ENCODE measurements around the gene SLC6A3. TPM values are rescaled to one million over a fixed set of nuclear protein-coding genes. Genes with fewer than 3 reads are reported as not detected.

Gene SLC6A3
- polyA plus RNA-seq, 3 donors from 2014 or later: not detected

DNA sequence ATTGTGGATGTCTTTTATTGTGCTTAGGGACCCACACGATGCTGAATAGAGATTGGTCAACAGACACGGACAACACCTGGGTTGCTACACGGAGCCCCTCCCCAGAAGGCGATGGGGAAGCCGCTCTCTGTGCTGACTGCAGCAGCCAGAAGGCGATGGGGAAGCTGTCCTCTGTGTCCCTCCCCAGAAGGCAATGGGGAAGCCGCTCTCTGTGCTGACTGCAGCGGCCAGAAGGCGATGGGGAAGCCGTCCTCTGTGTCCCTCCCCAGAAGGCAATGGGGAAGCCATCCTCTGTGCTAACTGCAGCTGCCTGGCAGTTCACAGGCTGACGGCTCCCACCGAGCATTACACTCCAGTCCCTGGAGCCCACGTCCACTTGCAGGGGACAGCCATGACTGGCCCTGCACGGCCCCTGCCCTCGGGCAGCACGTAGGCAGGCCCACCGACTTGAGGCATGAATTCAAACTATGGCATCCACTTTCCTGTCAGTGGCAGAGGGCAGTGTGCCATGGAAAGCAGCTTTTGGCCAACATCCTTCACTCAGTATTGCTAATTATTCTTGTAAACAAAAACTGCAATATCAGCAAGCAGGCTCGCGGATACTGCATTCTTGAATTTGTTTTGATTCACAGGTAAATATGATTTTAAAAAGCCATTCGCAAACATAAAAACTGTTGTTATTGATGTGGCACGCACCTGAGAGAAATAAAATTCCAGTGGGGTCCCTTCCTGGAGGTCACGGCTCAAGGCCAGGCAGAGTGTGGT, 52.3 kb downstream of the SLC6A3 start:
- no peaks in the 10 kb centered on the region for H3K4me1 Mint-ChIP-seq
- H3K9me3 Mint-ChIP-seq: no peaks in the 10 kb centered on the region
- DNase-seq: no peak
- H3K4me3 Mint-ChIP-seq: no peak overlapping the region
- H3K27me3 Mint-ChIP-seq (ENCODE audit: low read depth in 3 of 3): peaks cover 11 to 26% (median 18%) of the 10 kb centered on the region in 3 donors
- H3K27ac Mint-ChIP-seq: no peak overlapping the region
- peaks cover 0 to 4% (median 0%) of the 10 kb centered on the region in 3 donors for H3K36me3 Mint-ChIP-seq

DNA sequence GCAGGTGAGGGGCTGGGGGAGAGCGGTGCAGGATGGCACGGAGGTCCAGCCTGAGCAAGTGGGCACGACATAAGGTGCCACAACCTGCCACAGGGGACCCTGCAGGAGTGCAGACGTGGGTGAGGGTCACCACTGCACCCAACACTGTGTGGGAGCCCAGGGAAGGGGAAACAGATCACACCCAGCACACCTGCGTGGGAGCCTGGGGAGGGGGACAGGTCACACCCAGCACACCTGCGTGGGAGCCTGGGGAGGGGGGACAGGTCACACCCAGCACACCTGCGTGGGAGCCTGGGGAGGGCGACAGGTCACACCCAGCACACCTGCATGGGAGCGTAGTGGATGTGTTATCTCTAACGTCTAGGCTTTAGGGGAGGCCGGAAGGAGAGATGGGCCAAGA, 53.0 kb downstream of the SLC6A3 start:
- H3K36me3 Mint-ChIP-seq: peaks cover 0 to 4% (median 0%) of the 10 kb centered on the region in 3 donors
- no peak for DNase-seq
- H3K27ac Mint-ChIP-seq: no peak overlapping the region
- H3K4me3 Mint-ChIP-seq: no peak overlapping the region
- H3K27me3 Mint-ChIP-seq (ENCODE audit: low read depth in 3 of 3): peaks cover 11 to 26% (median 14%) of the 10 kb centered on the region in 3 donors
- no peaks in the 10 kb centered on the region for H3K9me3 Mint-ChIP-seq
- H3K4me1 Mint-ChIP-seq: peaks cover under 1 to 5% of the 10 kb centered on the region in 2 donors

DNA sequence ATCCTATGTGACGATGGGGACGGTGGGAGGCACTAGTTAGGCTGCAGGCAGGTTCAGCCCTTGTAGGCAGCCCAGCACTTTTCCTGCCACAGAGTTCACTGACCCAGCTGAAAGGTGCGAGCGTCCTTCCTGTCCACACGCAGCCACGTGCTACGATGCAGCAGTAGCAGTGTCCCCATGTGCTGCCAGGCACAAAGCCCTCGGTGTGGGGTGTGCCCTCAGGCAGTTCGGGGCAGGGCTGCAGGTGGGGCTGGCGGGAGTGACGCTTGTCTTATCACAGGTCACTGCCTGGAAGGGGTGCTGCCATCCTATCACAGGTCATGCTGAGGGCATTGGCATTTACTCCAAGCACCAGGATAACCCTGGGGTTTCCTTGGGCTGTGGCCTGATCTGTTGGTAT, 53.5 kb downstream of the SLC6A3 start:
- no peak overlapping the region for H3K4me3 Mint-ChIP-seq
- H3K27ac Mint-ChIP-seq: no peak overlapping the region
- H3K27me3 Mint-ChIP-seq (ENCODE audit: low read depth in 3 of 3): peaks cover 10 to 28% (median 11%) of the 10 kb centered on the region in 3 donors

DNA sequence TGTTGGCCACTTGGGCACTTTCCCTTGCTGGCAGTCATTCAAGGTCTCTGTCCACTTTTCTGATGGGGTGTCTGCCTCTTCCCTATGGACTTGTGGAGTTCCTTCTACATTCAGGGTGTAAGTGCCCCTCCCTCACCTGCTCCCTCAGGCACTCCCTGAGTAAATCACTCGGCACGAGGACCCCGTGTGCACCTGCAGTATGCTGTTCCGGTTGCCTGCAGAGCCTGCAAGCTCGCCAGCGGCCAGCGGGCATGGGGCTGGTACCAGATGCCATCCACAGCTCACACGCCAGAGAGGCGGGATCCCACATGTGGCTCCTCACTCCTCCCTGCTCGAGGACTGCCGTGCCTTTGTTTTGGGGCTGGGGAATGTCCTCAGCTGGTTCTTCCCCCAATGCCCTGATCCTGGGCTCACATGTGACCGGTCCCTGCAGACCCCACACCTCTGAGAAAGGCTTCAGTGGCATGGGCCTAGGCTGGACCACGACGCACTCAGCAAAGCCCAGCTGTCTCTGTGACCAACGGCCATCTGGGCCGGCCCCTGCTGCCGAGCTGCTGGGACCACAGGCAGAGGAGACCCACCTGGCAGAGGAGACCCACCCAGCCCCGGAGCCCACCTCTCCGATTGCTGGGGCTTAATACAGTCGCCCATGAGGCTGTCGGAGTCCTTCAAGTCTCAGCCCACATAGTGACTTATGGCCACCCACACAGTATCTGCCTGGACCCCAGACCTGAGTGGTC, 54.2 kb downstream of the SLC6A3 start:
- no peak overlapping the region for H3K4me3 Mint-ChIP-seq
- no peaks in the 10 kb centered on the region for H3K9me3 Mint-ChIP-seq

More for the DNA sequence above, 53.5 kb downstream of the SLC6A3 start:
- Mint-ChIP-seq H3K4me1 (peaks cover 6 to 11% of the 10 kb centered on the region in 2 donors), H3K36me3 (peaks cover 0 to 4% (median 0%) of the 10 kb centered on the region in 3 donors), H3K9me3 (no peaks in the 10 kb centered on the region)
- no peak for DNase-seq

DNA sequence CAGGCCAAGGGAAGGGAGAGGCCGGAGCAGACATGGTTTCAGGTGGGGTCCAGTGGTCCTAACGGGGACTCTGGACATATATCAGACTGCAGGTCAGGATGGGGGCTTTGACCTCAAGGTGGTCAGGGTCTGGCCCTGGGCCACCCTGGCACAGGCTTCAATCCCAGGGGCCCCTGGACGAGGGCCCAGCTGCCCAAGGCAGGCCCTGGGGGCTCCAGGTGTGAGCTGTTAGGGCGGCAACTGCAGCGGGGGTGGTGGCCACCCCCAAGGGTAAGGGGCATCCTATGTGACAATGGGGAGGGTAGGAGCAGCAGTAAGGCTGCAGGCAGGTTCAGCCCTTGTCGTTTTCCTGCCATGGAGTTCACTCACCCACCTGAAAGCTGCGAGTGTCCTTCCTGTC, 54.9 kb downstream of the SLC6A3 start:
- no peak for DNase-seq
- Mint-ChIP-seq H3K9me3 (no peaks in the 10 kb centered on the region), H3K4me1 (peaks cover 17 to 24% of the 10 kb centered on the region in 2 donors), H3K36me3 (no peaks in the 10 kb centered on the region), H3K27ac (no peak overlapping the region), H3K4me3 (no peak overlapping the region), H3K27me3 (ENCODE audit: low read depth in 3 of 3) (peaks cover 12 to 35% (median 15%) of the 10 kb centered on the region in 3 donors)

More for the DNA sequence above, 54.2 kb downstream of the SLC6A3 start:
- Mint-ChIP-seq H3K36me3 (peaks cover 0 to 3% (median 0%) of the 10 kb centered on the region in 3 donors), H3K27ac (no peak overlapping the region), H3K4me1 (peaks cover 13 to 17% of the 10 kb centered on the region in 2 donors), H3K27me3 (ENCODE audit: low read depth in 3 of 3) (peaks cover 11 to 35% (median 13%) of the 10 kb centered on the region in 3 donors)
- DNase-seq: no peak

DNA sequence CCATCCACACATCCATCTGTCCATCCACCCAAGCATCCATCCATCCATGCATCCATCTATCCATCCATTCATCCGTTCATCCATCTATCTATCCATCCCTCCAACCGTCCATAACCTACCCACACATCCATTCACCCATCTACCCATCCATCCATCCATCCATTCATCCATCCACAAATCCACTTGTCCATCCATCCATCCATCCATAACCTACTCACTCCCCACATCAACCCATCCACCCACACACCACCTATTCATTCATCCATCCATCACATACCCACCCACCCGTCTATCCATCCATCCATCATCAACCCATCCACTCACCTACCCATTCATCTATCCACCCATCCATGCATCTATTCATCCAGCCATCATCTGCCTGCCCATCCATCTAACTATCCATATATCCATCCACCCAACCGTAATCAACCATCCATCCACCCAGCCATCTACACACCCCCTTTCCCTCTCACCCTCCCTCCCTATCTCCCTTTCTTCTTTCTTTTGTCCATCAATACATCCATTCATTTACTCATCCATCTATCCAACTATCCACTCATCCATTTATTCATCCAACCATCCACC, 56.8 kb downstream of the SLC6A3 start:
- no peaks in the 10 kb centered on the region for H3K36me3 Mint-ChIP-seq
- H3K4me3 Mint-ChIP-seq: peak overlapping the region in 4 of 5 donors; percentile 15 to 79 (median 51)
- peaks cover 9 to 27% (median 14%) of the 10 kb centered on the region in 3 donors for H3K27me3 Mint-ChIP-seq (ENCODE audit: low read depth in 3 of 3)
- H3K4me1 Mint-ChIP-seq: peaks cover 20 to 29% of the 10 kb centered on the region in 2 donors
- DNase-seq: no peak
- no peaks in the 10 kb centered on the region for H3K9me3 Mint-ChIP-seq
- peak overlapping the region in 5 of 6 donors; percentile 10 to 99 (median 80) for H3K27ac Mint-ChIP-seq

DNA sequence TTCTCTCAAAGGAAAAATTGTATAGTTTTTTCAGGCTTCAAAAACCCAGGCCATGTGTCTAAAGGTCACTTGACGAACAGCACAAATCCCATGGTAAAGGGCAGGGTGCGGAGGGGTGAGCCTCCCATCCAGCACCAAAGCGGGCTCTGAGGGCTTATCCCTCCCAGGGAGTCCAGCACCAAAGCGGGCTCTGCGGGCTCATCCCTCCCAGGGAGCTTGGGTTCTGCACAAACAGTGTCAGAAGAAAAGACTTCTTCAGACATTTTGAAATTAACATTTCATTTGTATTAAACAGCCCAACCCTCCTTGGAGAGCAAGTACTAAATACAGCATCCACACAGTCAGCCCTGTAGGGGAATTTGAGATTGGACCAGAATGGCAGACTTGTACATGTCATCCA, 57.4 kb downstream of the SLC6A3 start:
- DNase-seq: no peak
- peak overlapping the region in 5 of 6 donors; percentile 99 to 100 (median 100) for H3K27ac Mint-ChIP-seq
- no peaks in the 10 kb centered on the region for H3K9me3 Mint-ChIP-seq
- H3K36me3 Mint-ChIP-seq: no peaks in the 10 kb centered on the region
- H3K4me1 Mint-ChIP-seq: peaks cover 20 to 29% of the 10 kb centered on the region in 2 donors
- H3K27me3 Mint-ChIP-seq (ENCODE audit: low read depth in 3 of 3): peaks cover 9 to 27% (median 14%) of the 10 kb centered on the region in 3 donors
- peak overlapping the region in 3 of 5 donors; percentile 34 to 100 (median 57) for H3K4me3 Mint-ChIP-seq

DNA sequence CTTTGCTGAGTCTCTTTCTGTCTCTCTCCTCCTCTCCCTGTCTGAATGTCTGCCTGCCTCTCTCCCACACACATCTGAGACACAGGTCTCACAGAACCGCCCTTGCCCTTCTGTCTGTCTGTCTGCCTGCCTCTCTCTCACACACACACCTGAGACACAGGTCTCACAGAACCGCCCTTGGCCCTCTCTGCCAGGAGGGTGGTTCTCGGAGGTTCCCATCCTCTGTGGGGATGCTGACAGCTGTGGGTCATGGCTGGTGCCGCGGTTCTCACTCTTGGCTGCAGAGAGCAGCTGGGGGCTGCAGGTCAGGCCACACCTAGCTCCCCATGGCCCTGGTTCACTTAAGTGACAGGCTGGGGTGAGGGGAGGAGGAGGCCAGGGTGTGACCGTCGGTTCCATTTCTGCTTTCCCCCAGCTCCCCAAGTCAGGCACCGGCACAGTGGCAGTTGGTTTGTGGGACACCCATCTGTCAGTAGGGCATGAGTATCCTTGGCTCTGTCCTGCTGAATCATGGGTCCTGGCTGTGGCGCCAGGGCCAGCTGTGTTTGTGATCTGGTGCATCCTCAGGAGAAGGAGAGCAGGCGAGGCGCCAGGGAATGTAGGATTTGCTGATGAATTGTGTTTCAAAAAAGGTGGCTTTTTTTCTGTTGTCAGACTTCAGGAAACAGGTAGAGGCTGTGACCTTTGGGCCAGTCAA, 58.0 kb downstream of the SLC6A3 start:
- H3K36me3 Mint-ChIP-seq: no peaks in the 10 kb centered on the region
- no peaks in the 10 kb centered on the region for H3K9me3 Mint-ChIP-seq
- peaks cover 20 to 29% of the 10 kb centered on the region in 2 donors for H3K4me1 Mint-ChIP-seq
- peaks cover 9 to 27% (median 14%) of the 10 kb centered on the region in 3 donors for H3K27me3 Mint-ChIP-seq (ENCODE audit: low read depth in 3 of 3)
- H3K4me3 Mint-ChIP-seq: peak overlapping the region; percentile 98 to 100 (median 99)
- peak overlapping the region; percentile 99 to 100 (median 100) for H3K27ac Mint-ChIP-seq
- no peak for DNase-seq

DNA sequence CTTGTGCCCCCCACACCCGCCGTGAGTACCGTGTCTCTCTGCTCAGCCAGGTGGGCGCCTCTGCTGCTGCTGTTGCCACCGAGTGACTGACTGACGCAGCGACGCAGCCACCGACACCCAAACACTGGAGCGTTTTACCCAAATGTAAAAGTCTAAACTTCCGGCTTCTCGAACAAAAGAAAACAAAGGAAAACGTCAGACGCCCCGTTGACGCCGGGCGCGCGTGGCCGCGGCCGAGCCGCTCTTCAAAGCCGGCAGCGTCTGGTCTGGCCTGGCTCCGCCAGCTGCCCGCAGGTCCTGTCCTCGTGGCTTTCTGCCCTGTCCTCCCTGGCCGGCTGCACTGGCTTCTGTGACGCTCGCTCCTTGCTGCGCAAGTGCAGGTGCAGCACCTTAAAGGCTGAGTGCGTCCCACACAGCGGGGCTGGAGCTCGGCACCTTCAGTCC, 58.9 kb downstream of the SLC6A3 start:
- no peaks in the 10 kb centered on the region for H3K9me3 Mint-ChIP-seq
- H3K27ac Mint-ChIP-seq: peak overlapping the region; percentile 99 to 100 (median 100)
- peaks cover 5 to 24% (median 14%) of the 10 kb centered on the region in 3 donors for H3K27me3 Mint-ChIP-seq (ENCODE audit: low read depth in 3 of 3)
- H3K4me3 Mint-ChIP-seq: peak overlapping the region; percentile 98 to 100 (median 99)
- peaks cover 24 to 33% of the 10 kb centered on the region in 2 donors for H3K4me1 Mint-ChIP-seq
- H3K36me3 Mint-ChIP-seq: no peaks in the 10 kb centered on the region
- peak; percentile 81 to 87 (median 85) for DNase-seq

DNA sequence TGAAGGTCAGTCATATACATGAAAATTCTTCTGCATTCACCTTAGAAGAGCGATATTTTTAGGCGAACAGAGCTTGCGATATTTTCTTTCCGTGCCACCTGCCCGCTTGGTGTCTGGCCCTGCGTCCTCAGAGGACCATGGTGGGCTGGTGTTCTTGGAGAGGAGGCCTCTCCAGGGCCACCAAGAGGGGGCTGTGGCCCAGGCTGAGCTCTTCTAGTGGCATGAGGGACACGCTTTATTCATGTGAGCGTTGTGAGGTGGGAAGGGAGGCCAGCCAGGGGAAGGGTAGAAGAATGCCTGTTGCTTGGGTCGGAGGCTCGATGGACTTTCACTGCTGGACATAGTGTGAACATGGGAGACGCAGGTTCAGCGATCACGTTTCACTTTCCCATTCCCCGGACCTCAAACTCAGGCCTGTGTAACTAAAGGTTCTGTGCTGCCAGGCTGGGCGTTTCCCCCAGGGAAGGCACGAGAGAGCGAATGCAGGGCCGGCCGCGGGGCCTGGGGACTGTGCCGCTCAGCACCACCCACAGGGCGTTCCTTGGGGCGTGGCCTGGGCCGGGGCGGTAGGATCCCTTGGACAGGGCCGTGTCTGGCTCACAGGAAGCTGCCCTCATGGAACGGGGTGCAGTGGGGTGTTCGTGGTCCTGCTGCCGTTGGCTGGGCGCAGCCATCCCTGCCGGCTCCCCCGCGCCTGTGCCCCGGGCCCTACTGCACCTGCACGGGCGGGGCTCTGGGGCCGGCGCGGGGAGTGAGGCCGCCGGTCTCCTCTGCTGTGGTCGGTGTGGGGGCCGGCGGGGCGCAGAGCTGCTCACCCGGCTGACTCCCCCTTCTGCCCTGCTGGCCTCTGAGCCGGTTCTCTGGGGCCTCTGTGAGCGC, 59.6 kb downstream of the SLC6A3 start:
- H3K27me3 Mint-ChIP-seq (ENCODE audit: low read depth in 3 of 3): peaks cover 5 to 25% (median 14%) of the 10 kb centered on the region in 3 donors

DNA sequence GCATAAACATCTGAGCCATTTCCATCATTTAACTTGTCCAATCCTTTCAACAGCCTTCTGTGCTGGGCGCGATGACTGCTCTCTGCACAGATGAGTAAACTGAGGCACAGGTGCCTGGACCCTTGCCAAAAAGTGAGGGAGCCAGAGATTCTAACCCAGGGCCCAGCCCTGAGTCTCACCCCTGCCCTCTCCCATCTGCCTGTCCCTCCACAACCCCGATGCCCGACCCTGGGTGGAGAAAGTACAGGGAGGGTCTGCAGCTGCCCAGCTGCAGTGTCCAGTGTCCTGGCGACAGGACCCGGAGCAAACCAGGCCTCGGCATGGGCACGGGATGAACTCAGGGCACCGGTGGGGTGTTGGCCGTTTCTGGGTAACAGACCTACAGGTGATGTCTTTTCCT, 60.7 kb downstream of the SLC6A3 start:
- DNase-seq: no peak

More for the DNA sequence above, 59.6 kb downstream of the SLC6A3 start:
- Mint-ChIP-seq H3K36me3 (no peaks in the 10 kb centered on the region), H3K27ac (peak overlapping the region; percentile 99 to 100 (median 100)), H3K4me1 (peaks cover 27 to 40% of the 10 kb centered on the region in 2 donors), H3K9me3 (no peaks in the 10 kb centered on the region), H3K4me3 (peak overlapping the region; percentile 98 to 100 (median 99))
- peak; percentile 81 to 87 (median 86) for DNase-seq

DNA sequence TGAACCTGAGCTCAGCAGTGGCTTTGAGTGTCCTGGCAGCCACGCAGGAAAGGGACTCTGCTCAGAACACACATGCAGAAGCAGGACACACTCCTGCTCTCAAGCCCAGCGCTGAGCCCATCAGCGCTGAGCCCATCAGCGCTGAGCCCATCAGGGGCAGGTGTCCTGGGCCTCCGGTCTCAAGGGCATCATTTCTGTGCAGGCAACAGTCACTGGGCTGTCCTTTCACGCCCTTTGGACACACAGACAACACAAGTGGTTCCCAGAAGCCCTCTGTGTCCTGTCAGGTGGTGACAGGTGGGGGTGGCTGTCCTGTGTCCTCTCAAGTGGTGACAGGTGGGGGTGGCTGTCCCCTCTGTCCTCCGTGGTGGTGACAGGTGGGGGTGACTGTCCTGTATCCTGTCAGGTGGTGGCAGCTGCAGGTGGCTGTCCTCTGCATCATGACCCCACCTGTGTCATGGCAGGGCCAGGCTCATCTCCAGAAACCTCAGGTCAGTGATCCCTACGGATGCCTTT, 61.3 kb downstream of the SLC6A3 start:
- peaks cover 8 to 27% (median 11%) of the 10 kb centered on the region in 3 donors for H3K27me3 Mint-ChIP-seq (ENCODE audit: low read depth in 3 of 3)
- no peaks in the 10 kb centered on the region for H3K36me3 Mint-ChIP-seq
- H3K4me3 Mint-ChIP-seq: peak overlapping the region in 1 of 5 donors; percentile 2
- no peaks in the 10 kb centered on the region for H3K9me3 Mint-ChIP-seq
- no peak for DNase-seq
- H3K4me1 Mint-ChIP-seq: peaks cover 37 to 51% of the 10 kb centered on the region in 2 donors
- H3K27ac Mint-ChIP-seq: peak overlapping the region in 3 of 6 donors; percentile 53 to 65 (median 59)

More for the DNA sequence above, 60.7 kb downstream of the SLC6A3 start:
- no peaks in the 10 kb centered on the region for H3K9me3 Mint-ChIP-seq
- H3K4me3 Mint-ChIP-seq: peak overlapping the region in 2 of 5 donors; percentile 2 to 36
- H3K27ac Mint-ChIP-seq: peak overlapping the region in 5 of 6 donors; percentile 53 to 99 (median 90)
- peaks cover 8 to 29% (median 14%) of the 10 kb centered on the region in 3 donors for H3K27me3 Mint-ChIP-seq (ENCODE audit: low read depth in 3 of 3)
- H3K36me3 Mint-ChIP-seq: no peaks in the 10 kb centered on the region
- peaks cover 35 to 51% of the 10 kb centered on the region in 2 donors for H3K4me1 Mint-ChIP-seq
